ENCODE measurements around the gene CCL3. TPM values are rescaled to one million over a fixed set of nuclear protein-coding genes. Genes with fewer than 3 reads are reported as not detected.

Gene CCL3
- total RNA-seq, 1 experiment from 2014 or later = 0.98 TPM

DNA sequence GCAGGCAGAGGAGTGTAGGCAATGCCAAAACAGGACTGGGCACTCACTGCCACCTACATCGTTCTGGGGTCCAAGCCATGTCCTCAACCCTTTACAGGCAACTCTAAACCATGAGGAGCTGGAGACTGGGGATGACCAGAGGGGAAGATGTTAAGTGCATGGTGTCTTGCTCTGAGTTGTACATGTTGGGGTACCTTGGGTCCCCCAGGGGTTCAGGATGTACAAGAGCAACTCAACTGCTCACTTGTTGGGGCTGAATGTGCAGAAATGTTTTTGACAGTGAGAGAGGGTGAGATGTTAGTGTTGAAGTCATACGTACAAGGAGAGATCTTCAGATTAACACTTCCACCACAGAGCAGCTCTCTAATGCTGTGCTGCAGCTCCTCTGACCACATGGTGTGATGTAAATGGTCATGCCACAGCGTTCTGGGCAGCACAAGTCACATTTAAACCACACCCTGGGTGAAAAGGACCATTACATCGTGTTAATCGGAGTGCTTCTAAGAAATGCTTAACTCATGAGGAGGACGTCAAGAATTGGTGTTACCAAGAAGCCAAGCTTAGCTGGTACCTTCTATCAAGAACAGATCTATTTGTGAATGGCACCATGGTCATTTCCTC lies 23.5 kb downstream of the CCL3 start (continued):
- TF ChIP-seq RAD21 (IDR thresholded peaks at IDR 0.05; ENCODE audit: low read depth) = no peak

DNA sequence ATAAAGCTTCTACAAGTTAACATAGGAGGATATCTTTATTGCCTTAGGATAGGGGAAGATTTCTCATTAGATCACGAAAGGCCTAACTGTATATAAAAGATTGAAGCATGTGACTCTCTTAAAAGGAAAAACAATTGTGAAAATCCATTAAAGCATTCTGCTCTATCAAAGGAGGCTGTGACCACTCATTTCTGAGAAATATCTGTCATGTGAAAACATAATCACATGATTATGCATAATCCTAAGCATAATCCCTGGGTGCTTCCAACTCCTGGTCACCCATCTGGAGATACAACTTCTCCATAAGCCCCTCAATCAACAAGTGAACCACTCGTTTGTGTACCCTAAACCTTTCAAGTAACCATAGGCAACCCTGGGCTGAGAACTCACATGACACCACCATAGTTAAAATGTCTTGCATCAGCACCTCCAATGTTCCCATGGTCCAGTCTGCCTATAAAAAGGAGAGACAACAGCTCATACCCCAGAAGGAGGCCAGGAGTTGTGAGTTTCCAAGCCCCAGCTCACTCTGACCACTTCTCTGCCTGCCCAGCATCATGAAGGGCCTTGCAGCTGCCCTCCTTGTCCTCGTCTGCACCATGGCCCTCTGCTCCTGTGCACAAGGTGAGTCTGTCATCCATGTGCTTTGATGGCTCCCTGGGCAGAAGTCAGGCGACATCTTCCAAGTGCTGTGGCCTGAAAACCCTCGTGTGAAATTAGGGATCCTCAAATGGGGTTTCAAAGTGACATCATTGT lies 26.0 kb downstream of the CCL3 start, which contains the start of gene CCL18:
Gene CCL18, plus strand, starts transcription at position 487 of the 756 bp plus-strand sequence. Its CDS starts 71 bp downstream, at position 558.
- H4K20me1 ChIP-seq (ENCODE audit: insufficient read depth) = no peaks in the 10 kb centered on the region
- BruUV-seq (replicated peaks) = no TSS peak
- no peaks in the 10 kb centered on the region for H3K9me2 ChIP-seq (ENCODE audit: insufficient read depth)
- H3K9me3 ChIP-seq (ENCODE audit: control insufficient read depth in 1 of 2, insufficient read depth in 1 of 2, low read depth in 1 of 2, low read length in 2 of 2) = no peaks in the 10 kb centered on the region
- no peak within 1 kb of the TSS for H3K4me2 ChIP-seq (ENCODE audit: low read length)
- TF ChIP-seq ELF1 (IDR thresholded peaks at IDR 0.05; ENCODE audit: borderline replicate concordance, low read depth) (no peak), SP1 (IDR thresholded peaks at IDR 0.05; ENCODE audit: low read depth) (no peak), ZFX (IDR thresholded peaks at IDR 0.05) (no peak), CEBPB (IDR thresholded peaks at IDR 0.05; ENCODE audit: low read depth) (no peak), EGR1 (IDR thresholded peaks at IDR 0.05; ENCODE audit: low read depth) (no peak), POLR2AphosphoS5 (IDR thresholded peaks at IDR 0.05; ENCODE audit: low read depth, low read length) (no peak), JUND (IDR thresholded peaks at IDR 0.05) (no peak), EZH2phosphoT487 (IDR thresholded peaks at IDR 0.05; ENCODE audit: borderline replicate concordance) (no peak), POLR2A (IDR thresholded peaks at IDR 0.05; ENCODE audit: borderline replicate concordance, extremely low read depth, insufficient read depth, insufficient read length) (no peak), EZH2 (IDR thresholded peaks at IDR 0.05) (no peak), SIN3A (IDR thresholded peaks at IDR 0.05; ENCODE audit: low read depth) (no peak), TCF7L2 (IDR thresholded peaks at IDR 0.05; ENCODE audit: borderline replicate concordance, extremely low read depth, insufficient read depth, insufficient read length) (no peak), FOSL1 (IDR thresholded peaks at IDR 0.05; ENCODE audit: low read depth) (no peak)
- TF ChIP-seq, protein P1, sequence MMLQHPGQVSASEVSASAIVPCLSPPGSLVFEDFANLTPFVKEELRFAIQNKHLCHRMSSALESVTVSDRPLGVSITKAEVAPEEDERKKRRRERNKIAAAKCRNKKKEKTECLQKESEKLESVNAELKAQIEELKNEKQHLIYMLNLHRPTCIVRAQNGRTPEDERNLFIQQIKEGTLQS (IDR thresholded peaks at IDR 0.05) = no peak
- TF ChIP-seq, protein P2, sequence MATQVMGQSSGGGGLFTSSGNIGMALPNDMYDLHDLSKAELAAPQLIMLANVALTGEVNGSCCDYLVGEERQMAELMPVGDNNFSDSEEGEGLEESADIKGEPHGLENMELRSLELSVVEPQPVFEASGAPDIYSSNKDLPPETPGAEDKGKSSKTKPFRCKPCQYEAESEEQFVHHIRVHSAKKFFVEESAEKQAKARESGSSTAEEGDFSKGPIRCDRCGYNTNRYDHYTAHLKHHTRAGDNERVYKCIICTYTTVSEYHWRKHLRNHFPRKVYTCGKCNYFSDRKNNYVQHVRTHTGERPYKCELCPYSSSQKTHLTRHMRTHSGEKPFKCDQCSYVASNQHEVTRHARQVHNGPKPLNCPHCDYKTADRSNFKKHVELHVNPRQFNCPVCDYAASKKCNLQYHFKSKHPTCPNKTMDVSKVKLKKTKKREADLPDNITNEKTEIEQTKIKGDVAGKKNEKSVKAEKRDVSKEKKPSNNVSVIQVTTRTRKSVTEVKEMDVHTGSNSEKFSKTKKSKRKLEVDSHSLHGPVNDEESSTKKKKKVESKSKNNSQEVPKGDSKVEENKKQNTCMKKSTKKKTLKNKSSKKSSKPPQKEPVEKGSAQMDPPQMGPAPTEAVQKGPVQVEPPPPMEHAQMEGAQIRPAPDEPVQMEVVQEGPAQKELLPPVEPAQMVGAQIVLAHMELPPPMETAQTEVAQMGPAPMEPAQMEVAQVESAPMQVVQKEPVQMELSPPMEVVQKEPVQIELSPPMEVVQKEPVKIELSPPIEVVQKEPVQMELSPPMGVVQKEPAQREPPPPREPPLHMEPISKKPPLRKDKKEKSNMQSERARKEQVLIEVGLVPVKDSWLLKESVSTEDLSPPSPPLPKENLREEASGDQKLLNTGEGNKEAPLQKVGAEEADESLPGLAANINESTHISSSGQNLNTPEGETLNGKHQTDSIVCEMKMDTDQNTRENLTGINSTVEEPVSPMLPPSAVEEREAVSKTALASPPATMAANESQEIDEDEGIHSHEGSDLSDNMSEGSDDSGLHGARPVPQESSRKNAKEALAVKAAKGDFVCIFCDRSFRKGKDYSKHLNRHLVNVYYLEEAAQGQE (IDR thresholded peaks at IDR 0.05; ENCODE audit: low read depth) = no peak
- TF ChIP-seq, protein P3, sequence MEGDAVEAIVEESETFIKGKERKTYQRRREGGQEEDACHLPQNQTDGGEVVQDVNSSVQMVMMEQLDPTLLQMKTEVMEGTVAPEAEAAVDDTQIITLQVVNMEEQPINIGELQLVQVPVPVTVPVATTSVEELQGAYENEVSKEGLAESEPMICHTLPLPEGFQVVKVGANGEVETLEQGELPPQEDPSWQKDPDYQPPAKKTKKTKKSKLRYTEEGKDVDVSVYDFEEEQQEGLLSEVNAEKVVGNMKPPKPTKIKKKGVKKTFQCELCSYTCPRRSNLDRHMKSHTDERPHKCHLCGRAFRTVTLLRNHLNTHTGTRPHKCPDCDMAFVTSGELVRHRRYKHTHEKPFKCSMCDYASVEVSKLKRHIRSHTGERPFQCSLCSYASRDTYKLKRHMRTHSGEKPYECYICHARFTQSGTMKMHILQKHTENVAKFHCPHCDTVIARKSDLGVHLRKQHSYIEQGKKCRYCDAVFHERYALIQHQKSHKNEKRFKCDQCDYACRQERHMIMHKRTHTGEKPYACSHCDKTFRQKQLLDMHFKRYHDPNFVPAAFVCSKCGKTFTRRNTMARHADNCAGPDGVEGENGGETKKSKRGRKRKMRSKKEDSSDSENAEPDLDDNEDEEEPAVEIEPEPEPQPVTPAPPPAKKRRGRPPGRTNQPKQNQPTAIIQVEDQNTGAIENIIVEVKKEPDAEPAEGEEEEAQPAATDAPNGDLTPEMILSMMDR (IDR thresholded peaks at IDR 0.05 in 2 of 3, conservative IDR thresholded peaks at IDR 0.05 in 1 of 3; ENCODE audit: borderline replicate concordance in 1 of 3, insufficient read depth in 1 of 3, low read depth in 2 of 3, low read length in 2 of 3) = no peak
- TF ChIP-seq, protein P4, sequence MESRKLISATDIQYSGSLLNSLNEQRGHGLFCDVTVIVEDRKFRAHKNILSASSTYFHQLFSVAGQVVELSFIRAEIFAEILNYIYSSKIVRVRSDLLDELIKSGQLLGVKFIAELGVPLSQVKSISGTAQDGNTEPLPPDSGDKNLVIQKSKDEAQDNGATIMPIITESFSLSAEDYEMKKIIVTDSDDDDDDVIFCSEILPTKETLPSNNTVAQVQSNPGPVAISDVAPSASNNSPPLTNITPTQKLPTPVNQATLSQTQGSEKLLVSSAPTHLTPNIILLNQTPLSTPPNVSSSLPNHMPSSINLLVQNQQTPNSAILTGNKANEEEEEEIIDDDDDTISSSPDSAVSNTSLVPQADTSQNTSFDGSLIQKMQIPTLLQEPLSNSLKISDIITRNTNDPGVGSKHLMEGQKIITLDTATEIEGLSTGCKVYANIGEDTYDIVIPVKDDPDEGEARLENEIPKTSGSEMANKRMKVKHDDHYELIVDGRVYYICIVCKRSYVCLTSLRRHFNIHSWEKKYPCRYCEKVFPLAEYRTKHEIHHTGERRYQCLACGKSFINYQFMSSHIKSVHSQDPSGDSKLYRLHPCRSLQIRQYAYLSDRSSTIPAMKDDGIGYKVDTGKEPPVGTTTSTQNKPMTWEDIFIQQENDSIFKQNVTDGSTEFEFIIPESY (IDR thresholded peaks at IDR 0.05; ENCODE audit: extremely low read depth, insufficient replicate concordance, low read length) = no peak
- ChIA-PET RAD21 (ENCODE audit: low non-redundant PET in 1 of 2, low total read pairs in 2 of 2, uncharacterized antibody in 2 of 2, unreplicated experiment in 2 of 2) (no interaction called here), POLR2A (no interaction called here), CTCF (no interaction called here)
- no peaks in the 10 kb centered on the region for H3K4me1 ChIP-seq (ENCODE audit: control insufficient read depth in 1 of 2, insufficient read depth in 2 of 2, low read length in 2 of 2)
- no peaks in the 10 kb centered on the region for H3K79me2 ChIP-seq (ENCODE audit: insufficient read depth, low read length)
- H2AFZ ChIP-seq (ENCODE audit: low read depth, low read length, poor library complexity, severe bottlenecking) = no peak within 1 kb of the TSS
- H3K27me3 ChIP-seq (ENCODE audit: insufficient read depth, low read length) = no peaks in the 10 kb centered on the region; the same call in 1 of the 2 replicates
- H3K9ac ChIP-seq (ENCODE audit: low read length) = no peak within 1 kb of the TSS
- no peak within 1 kb of the TSS for H3K4me3 ChIP-seq (replicated peaks in 1 of 2; ENCODE audit: low read depth in 1 of 2, low read length in 2 of 2)
- DNase-seq (ENCODE audit: low read depth, low spot score) = no peak
- intact Hi-C loops (cut with micrococcal nuclease) = no loop called here
- H3K36me3 ChIP-seq (ENCODE audit: control insufficient read depth in 1 of 2, insufficient read depth in 2 of 2, low read length in 2 of 2) = no peaks in the 10 kb centered on the region
- no peak within 1 kb of the TSS for H3K27ac ChIP-seq (ENCODE audit: low read depth, low read length)
- ATAC-seq = no peak
